Suprapubic skin (tissue), 4 donors: ENCODE data around the gene FAM98B.

ENCODE experiments used
- EP300 ChIP-seq: sonication (generic); formaldehyde crosslinking; IDR thresholded peaks from one replicate; pipeline ENCODE4 v1.6.1; 2017; ENCODE audit warnings: antibody characterized with exemption
- POLR2A ChIP-seq, 2 donors: fragments of 450-650 bp; IDR thresholded peaks; one replicate each; pipeline ENCODE4 v1.6.1; 2017; ENCODE audit warnings: antibody characterized with exemption in 2 of 2, mild to moderate bottlenecking in 2 of 2, moderate library complexity in 2 of 2
- POLR2AphosphoS5 ChIP-seq, 3 donors: sonication (generic); formaldehyde crosslinking; IDR thresholded peaks; one replicate each; pipeline ENCODE4 v1.6.1; 2017; ENCODE audit warnings: antibody characterized with exemption in 3 of 3
- TF ChIP-seq, protein P1 (sequence below), 2 donors: fragments of 200-600 bp in 1 of 2; fragments of 450-650 bp in 1 of 2; sonication (generic) in 1 of 2; IDR thresholded peaks; one replicate each; pipeline ENCODE4 v1.5.1; 2016 to 2019; ENCODE audit warnings: antibody characterized with exemption in 2 of 2, mild to moderate bottlenecking in 1 of 2, moderate library complexity in 1 of 2

DNA sequence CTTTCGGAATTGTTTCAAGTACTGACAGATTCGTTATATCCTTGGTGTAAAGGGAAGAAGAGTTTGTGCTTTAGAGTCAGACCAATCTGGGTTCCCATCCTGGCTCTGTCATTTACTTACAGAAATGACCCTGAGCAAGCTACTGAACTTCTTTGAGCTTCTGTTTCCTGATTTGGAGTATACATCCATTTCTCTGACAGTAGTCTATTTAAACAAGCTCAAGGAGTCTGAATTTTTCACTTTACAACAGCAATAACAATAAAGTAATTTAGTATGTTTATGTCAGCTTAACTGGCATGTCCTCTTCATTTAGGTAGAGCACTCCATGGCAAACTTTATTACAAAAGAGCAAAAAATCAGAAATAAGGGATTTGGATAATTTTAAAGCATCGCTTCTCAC is 27.8 kb downstream of the FAM98B start:
- TF ChIP-seq, protein P1, sequence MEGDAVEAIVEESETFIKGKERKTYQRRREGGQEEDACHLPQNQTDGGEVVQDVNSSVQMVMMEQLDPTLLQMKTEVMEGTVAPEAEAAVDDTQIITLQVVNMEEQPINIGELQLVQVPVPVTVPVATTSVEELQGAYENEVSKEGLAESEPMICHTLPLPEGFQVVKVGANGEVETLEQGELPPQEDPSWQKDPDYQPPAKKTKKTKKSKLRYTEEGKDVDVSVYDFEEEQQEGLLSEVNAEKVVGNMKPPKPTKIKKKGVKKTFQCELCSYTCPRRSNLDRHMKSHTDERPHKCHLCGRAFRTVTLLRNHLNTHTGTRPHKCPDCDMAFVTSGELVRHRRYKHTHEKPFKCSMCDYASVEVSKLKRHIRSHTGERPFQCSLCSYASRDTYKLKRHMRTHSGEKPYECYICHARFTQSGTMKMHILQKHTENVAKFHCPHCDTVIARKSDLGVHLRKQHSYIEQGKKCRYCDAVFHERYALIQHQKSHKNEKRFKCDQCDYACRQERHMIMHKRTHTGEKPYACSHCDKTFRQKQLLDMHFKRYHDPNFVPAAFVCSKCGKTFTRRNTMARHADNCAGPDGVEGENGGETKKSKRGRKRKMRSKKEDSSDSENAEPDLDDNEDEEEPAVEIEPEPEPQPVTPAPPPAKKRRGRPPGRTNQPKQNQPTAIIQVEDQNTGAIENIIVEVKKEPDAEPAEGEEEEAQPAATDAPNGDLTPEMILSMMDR (IDR thresholded peaks at IDR 0.05) = no peak
- TF ChIP-seq POLR2AphosphoS5 (IDR thresholded peaks at IDR 0.05) (no peak), POLR2A (IDR thresholded peaks at IDR 0.05) (no peak), EP300 (no peak)
